B cell (primary cell): ENCODE results near the gene NIN. TPM values are rescaled to one million over a fixed set of nuclear protein-coding genes. Genes with fewer than 3 reads are reported as not detected.

Experiments
- ATAC-seq: fragments of 200-7000 bp; cut with Tn5 transposase; one replicate; pipeline ENCODE4 v1.10.0; 2021; ENCODE audit warnings: low read depth, mild to moderate bottlenecking, moderate number of reproducible peaks, moderate library complexity
- CTCF ChIA-PET: fragments of 350-600 bp; sonication (Branson Sonifier 250); formaldehyde crosslinking; loops from one replicate; lab custom pipeline; 2021; ENCODE audit warnings: antibody characterized with exemption, inconsistent platforms; lab: Charles Lee
- POLR2A ChIA-PET: fragments of 350-600 bp; sonication (Branson Sonifier 250); formaldehyde crosslinking; loops from one replicate; lab custom pipeline; 2021; ENCODE audit warnings: antibody characterized with exemption; lab: Charles Lee
- DNase-seq: peaks from one replicate; pipeline ENCODE4 v3.0.0; 2013
- H2AFZ ChIP-seq: 2 replicates; pipeline ENCODE4 v1.6.1; 2012; ENCODE audit warnings: mild to moderate bottlenecking, low read depth, low read length; ENCODE audit not compliant: insufficient read depth, poor library complexity, severe bottlenecking
- H3K27ac ChIP-seq, 2 donors: 1 replicate in 1 of 2; 2 replicates in 1 of 2; pipeline ENCODE4 v1.5.1; 2012 to 2013; ENCODE audit warnings: low read length in 2 of 2, mild to moderate bottlenecking in 2 of 2, moderate library complexity in 1 of 2
- H3K27me3 ChIP-seq, 4 experiments: fragments of 200-600 bp in 1 of 4; sonication (generic) in 1 of 4; replicated peaks in 1 of 4; 1 replicate in 2 of 4; 2 replicates in 2 of 4; pipeline versions ENCODE4 v1.6.1 to v1.7.0; 2013 to 2016; ENCODE audit warnings: low read length in 3 of 4, mild to moderate bottlenecking in 2 of 4, mixed read lengths in 1 of 4, moderate library complexity in 1 of 4; ENCODE audit not compliant: insufficient read depth in 4 of 4, control insufficient read depth in 3 of 4; ENCODE audit errors: control extremely low read depth in 1 of 4
- H3K36me3 ChIP-seq, 2 experiments: replicated peaks in 1 of 2; 1 replicate in 1 of 2; 2 replicates in 1 of 2; pipeline versions ENCODE4 v1.6.1 to v1.7.1; 2013; ENCODE audit warnings: low read length in 1 of 2; ENCODE audit not compliant: insufficient read depth in 2 of 2, control insufficient read depth in 1 of 2; ENCODE audit errors: control extremely low read depth in 1 of 2, extremely low read depth in 1 of 2
- H3K4me1 ChIP-seq, 2 donors: fragments of 200-600 bp in 1 of 2; sonication (generic) in 1 of 2; 1 replicate in 1 of 2; 2 replicates in 1 of 2; pipeline versions ENCODE4 v1.5.1 to v1.6.1; 2013 to 2017; ENCODE audit warnings: low read length in 2 of 2; ENCODE audit not compliant: control insufficient read depth in 2 of 2, insufficient read depth in 2 of 2
- H3K4me2 ChIP-seq: replicated peaks from 2 replicates; pipeline ENCODE3; 2012; ENCODE audit warnings: mild to moderate bottlenecking, low read depth, low read length; ENCODE audit not compliant: poor library complexity, severe bottlenecking
- H3K4me3 ChIP-seq, 5 experiments: fragments of 200-600 bp in 1 of 5; sonication (generic) in 1 of 5; 1 replicate in 3 of 5; 2 replicates in 2 of 5; pipeline versions ENCODE4 v1.5.1 to v1.7.0; 2011 to 2016; ENCODE audit warnings: low read length in 4 of 5, mild to moderate bottlenecking in 4 of 5, low read depth in 2 of 5, control low read depth in 1 of 5, moderate library complexity in 1 of 5; ENCODE audit not compliant: insufficient read depth in 1 of 5; ENCODE audit errors: control extremely low read depth in 1 of 5, extremely low read depth in 1 of 5
- H3K79me2 ChIP-seq: fragments of 200-600 bp; sonication (generic); one replicate; pipeline ENCODE4 v1.6.0; 2016; ENCODE audit warnings: low read length; ENCODE audit not compliant: control insufficient read depth, insufficient read depth
- H3K9ac ChIP-seq: fragments of 200-600 bp; sonication (generic); 2 replicates; pipeline ENCODE4 v1.6.1; 2017; ENCODE audit warnings: mild to moderate bottlenecking, low read length, moderate library complexity
- H3K9me3 ChIP-seq, 3 donors: one replicate each; pipeline versions ENCODE4 v1.6.1 to v1.7.1; 2013; ENCODE audit warnings: low read length in 2 of 3; ENCODE audit not compliant: control insufficient read depth in 2 of 3, insufficient read depth in 1 of 3; ENCODE audit errors: control extremely low read depth in 1 of 3
- H4K20me1 ChIP-seq: 2 replicates; pipeline ENCODE4 v1.6.0; 2012; ENCODE audit warnings: mild to moderate bottlenecking, low read length; ENCODE audit not compliant: insufficient read depth, control insufficient read depth, poor library complexity, severe bottlenecking
- H3K27ac Mint-ChIP-seq: one replicate; pipeline ENCODE4 v1.8.0; 2021; ENCODE audit warnings: mixed read lengths
- H3K27me3 Mint-ChIP-seq: one replicate; pipeline ENCODE4 v1.8.0; 2021; ENCODE audit warnings: mixed read lengths
- H3K4me1 Mint-ChIP-seq: one replicate; pipeline ENCODE4 v1.8.0; 2021; ENCODE audit warnings: mixed read lengths
- H3K4me3 Mint-ChIP-seq: one replicate; pipeline ENCODE4 v1.8.0; 2021; ENCODE audit warnings: mixed read lengths
- H3K9me3 Mint-ChIP-seq: one replicate; pipeline ENCODE4 v1.8.0; 2022; ENCODE audit warnings: mixed read lengths; ENCODE audit not compliant: insufficient read depth
- CTCF ChIP-seq: fragments of 200-600 bp; IDR thresholded peaks from one replicate; pipeline ENCODE4 v1.8.0; 2022; ENCODE audit warnings: antibody characterized with exemption, mild to moderate bottlenecking
- EZH2 ChIP-seq: IDR thresholded peaks from 2 replicates; pipeline ENCODE4 v1.6.1; 2012; ENCODE audit warnings: borderline replicate concordance, low read depth, mild to moderate bottlenecking, moderate library complexity, low read length; ENCODE audit not compliant: insufficient read depth, poor library complexity, severe bottlenecking
- WGBS: methylation state at CpG from one replicate; pipeline ENCODE4 v1.1.5; 2013; ENCODE audit warnings: missing lambda C conversion rate; ENCODE audit not compliant: insufficient coverage; 5-methylcytosine and 5-hydroxymethylcytosine counted together
- intact Hi-C: fragments of 100-400 bp; cut with micrococcal nuclease; formaldehyde crosslinking; loops from one replicate; pipeline ENCODE4 v1.10.0; 2022
- polyA plus RNA-seq: library from polyadenylated mRNA; depleted of rRNA; stranded (reverse); fragments of >200 nt; gene quantifications from 2 replicates; pipeline ENCODE4 v1.2.3, GENCODE V29; 2012
- total RNA-seq, 2 donors: library from RNA; stranded (reverse); fragments of 120-200 nt in 1 of 2; gene quantifications; 1 replicate in 1 of 2; 2 replicates in 1 of 2; pipeline versions ENCODE4 v1.2.3 to v1.2.4, GENCODE V29; 2013 to 2022

The NIN gene
- total and polyA plus RNA-seq, 2 donors (not counting 1 experiment from before 2014, with no cell fraction given): 25.4 to 219 TPM

GRCh38 chr14:50823762-50824636 lies 7.0 kb downstream of the NIN start:
- CTCF ChIA-PET: interaction anchor here (0.8 to 4.6 kb wide), 7 partner anchors 27 to 50 kb away, joined by 4 to 54 read pairs (median 7); no protein-coding TSS in a partner anchor
- peaks cover 85 to 86% of the 10 kb centered on the region in 2 donors for H3K4me1 ChIP-seq
- 50% methylated on average over 1 of the region's 10 CpGs for WGBS

More at GRCh38 chr14:50823762-50824636, 7.0 kb downstream of the NIN start:
- Mint-ChIP-seq H3K4me3 (peak overlapping the region; percentile 85), H3K4me1 (peaks cover 93% of the 10 kb centered on the region), H3K27ac (peak overlapping the region; percentile 92), H3K9me3 (no peaks in the 10 kb centered on the region), H3K27me3 (no peaks in the 10 kb centered on the region)
- Histone ChIP-seq H3K79me2 (peaks cover 99% of the 10 kb centered on the region), H2AFZ (peak overlapping the region; percentile 64), H3K27ac (peak overlapping the region; percentile 71 to 92), H3K27me3 (no peaks in the 10 kb centered on the region), H3K36me3 (peaks cover 5 to 20% of the 10 kb centered on the region in 2 experiments), H3K4me3 (peak overlapping the region; percentile 23 to 60 (median 42)), H3K9me3 (no peaks in the 10 kb centered on the region), H3K9ac (peak overlapping the region; percentile 61), H3K4me2 (peak overlapping the region; percentile 82), H4K20me1 (peaks cover 25% of the 10 kb centered on the region)
- intact Hi-C loops: loop anchor here (2.0 to 10.0 kb wide), 5 partner anchors 31 to 1023 kb away; partner anchors contain the start of genes DMAC2L, L2HGDH and MAP4K5
- no peak for TF ChIP-seq EZH2
- no peak for TF ChIP-seq CTCF
- POLR2A ChIA-PET: interaction anchor here (1.2 to 1.9 kb wide), 2 partner anchors 7 to 28 kb away, joined by 3 to 9 read pairs; partner anchors contain the start of gene NIN
- ATAC-seq (peak; percentile 62), DNase-seq (peak; percentile 75)
